ENCODE data around the gene PDSS2.

PDSS2 gene

DNA sequence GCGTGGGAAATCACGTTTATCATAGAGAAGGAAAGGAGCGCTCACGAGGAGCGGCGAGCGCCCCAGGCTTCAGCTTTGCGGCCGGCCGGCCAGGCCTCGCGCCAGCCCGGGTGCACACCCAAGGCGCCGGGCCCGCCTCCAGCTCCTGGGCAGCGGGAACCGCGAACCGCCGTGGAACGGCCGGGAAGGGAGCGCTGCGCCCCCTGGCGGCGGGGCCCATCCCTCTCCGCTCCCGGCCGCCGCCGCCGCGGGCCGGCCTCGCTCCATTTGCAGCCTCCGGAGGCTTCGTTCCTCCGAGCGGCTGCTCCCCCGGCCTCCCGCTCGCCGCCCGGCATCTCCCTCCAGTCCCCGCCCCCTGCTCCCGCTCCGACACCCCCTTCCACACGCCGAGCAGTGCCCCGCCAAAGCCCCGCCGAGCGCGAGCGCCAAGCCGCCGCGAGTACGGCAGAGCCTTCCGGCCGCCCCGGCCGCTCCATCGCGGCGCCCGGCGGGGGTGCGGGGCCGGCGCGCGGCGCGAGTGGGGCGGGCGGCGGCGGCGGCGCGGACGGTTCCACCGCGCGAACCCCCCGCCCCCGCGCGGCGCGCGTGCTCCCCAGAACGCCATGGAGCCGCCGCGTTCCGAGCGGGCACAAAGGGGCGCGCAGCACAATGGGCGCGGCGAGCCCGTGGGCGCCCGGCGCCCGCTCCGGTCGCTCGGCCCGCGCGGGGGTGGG is 345.0 kb downstream of the PDSS2 start:
- peak; percentile 81 to 86 for DNase-seq

DNA sequence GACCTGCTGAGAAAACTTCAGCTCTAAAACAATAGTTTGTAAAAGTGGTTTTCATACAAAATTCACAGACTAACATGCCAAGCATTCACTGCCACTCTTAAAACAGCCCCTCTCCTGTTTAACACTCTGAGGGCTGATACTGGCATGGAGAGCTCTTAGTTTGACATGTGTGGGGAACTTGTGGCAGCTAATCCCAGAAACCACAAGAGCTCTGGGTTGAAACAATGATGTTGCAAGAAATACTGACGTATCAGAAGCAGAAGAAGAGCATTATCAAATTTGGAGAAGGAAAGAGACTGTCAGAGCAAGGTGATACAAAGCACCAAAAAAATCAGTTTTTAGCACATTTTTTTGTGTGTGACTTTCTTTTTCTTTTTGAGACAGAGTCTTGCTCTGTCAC is 349.2 kb downstream of the PDSS2 start:
- DNase-seq = no peak

DNA sequence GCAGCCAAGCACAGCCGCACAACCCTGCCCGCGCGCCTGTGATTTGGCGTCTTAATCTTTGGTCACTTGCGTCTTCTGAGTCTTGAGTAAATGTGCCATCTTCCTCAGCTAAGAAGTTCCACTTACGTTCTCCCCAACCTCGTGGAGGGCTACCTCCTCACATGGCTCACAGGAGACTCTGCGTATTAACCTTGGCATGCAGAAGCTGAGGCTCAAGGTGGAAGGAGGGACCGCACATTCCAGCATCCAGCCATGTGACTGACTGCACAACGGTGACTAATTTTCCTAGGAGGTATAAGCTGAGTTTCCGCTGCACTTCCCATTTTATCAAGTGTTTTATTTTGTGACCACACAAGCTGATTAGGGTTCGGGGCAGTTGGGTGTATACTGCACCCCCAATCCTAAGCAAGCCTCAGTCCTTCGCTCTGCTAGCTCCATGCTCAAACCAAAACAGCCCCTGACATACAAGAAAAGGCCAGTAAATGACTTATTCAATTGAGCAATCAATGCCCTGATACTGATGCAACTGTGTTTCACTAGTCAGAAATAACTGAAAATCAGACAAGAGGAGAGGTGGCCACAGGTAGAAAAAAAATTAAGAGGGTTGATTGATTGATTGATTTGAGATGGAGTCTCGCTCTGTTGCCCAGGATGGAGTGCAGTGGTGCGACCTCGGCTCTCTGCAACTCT is 351.0 kb downstream of the PDSS2 start:
- no peak for DNase-seq

DNA sequence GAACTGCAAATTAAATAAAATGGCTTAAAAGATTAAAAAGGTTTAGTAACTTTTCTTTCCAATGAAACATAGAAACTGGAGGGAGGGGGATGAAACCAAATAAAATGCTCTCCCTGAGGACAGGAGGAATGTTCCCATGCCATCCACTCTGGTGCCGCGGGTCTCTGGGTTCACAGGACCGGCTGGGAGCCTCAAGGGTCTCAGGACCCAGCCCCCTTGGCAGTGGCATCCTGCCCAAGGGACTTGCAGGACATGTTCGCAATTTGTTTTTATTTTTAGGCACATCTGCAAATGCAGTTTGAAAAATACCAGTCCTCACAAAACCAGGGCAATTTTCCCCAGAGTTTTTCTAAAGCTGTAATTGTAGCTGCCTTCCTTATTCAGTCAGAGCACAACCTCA is 351.6 kb downstream of the PDSS2 start:
- DNase-seq = no peak

DNA sequence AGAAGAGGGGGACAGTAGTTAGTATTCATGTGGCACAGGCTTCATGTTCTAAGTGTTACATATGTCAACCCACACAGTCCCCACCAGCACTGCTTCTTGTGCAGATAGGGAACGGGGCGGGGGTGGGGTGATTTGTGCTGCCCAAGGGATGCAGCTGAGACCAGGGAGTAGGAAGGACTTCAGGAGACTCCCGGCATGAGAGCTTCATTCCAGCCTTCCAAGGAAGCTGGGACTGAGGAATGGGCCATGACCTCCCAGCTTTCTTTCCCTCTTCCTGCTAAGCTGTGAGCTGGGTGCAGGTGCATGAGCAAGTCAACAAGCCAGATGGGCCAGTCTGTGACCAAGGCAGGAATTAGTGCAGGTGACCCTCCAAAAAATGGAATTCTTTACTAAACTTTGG is 353.2 kb downstream of the PDSS2 start:
- no peak for DNase-seq

DNA sequence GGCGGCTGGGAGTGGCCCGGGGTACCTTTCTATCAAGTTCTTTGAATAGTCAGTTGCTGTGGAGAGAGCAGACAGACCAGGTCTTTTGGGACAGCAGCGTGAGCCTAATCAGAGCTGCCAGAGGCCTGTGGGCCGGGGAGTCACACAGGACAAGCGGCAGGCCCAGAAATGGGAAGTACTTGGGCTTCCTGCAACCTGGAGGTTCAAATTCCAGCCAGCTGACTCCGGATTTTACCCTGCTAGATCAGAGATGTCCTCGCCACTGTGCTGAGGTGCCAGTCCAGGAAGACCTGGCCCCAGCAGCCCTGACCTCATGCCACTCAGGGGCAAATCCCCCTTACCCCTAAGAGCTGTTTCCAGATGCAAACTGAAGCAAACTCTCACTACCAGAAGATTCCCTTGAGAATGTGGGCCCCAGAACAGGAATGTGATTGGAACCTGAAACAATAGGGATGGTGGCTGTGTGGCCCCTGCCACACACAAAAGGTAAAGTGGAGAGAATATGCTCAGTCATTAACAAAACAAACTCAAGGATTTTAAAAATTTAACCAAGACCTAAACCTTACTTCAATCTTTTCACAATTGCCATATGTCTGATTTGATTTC is 353.8 kb downstream of the PDSS2 start:
- DNase-seq = no peak

DNA sequence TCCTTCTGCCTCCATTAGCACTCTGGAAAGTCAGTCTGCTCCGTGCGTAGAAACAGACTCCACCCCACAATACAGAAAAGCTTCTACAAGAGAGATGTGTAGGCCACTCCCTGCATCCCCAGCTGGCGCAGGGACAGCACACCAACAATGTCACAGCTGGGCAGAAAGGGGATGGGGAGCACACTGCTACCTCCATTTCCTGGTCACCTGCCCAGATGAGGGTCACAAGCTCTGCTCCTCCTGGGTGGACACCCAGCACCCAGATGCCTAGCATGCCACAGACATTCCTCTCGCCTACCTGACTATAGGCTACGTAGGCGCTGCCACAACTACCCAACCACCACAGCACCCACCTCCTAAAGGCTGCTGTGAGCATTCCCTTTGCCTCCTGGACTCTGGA is 356.3 kb downstream of the PDSS2 start:
- no peak for DNase-seq

Data from activated T-cell treated with anti-CD3 and anti-CD28 coated beads, Interleukin-2, amount 50 U/mL, for 48 hours (primary cell).